D721Med (cell line): ENCODE results near the gene PRAC2.

Experiments
- DNase-seq: peaks from one replicate; pipeline ENCODE4 v3.0.0; 2011; ENCODE audit warnings: low spot score; ENCODE audit not compliant: insufficient read length
- FAIRE-seq: peaks from 2 replicates; lab custom pipeline; 2011; peaks lifted over from hg19 to GRCh38; lab: Jason Lieb, UNC
- CTCF ChIP-seq: IDR thresholded peaks from 2 replicates; pipeline ENCODE4 v1.5.1; 2012; ENCODE audit warnings: mild to moderate bottlenecking, control low read depth; ENCODE audit not compliant: insufficient read depth; ENCODE audit errors: missing control alignments

The PRAC2 gene

GRCh38 chr17:48754500-48755261 is 31.7 kb downstream of the PRAC2 start:
- DNase-seq (no peak), FAIRE-seq (no peak)
- TF ChIP-seq CTCF = no peak

GRCh38 chr17:48755356-48755755 is 32.4 kb downstream of the PRAC2 start:
- FAIRE-seq = no peak
- no peak for DNase-seq
- no peak for TF ChIP-seq CTCF

- TF ChIP-seq CTCF = no peak
- DNase-seq (no peak), FAIRE-seq (no peak)
Measured at GRCh38 chr17:48756830-48757251, 33.9 kb downstream of the PRAC2 start.

GRCh38 chr17:48757524-48757961 is 34.6 kb downstream of the PRAC2 start:
- TF ChIP-seq CTCF = no peak
- no peak for FAIRE-seq
- no peak for DNase-seq

- FAIRE-seq (no peak), DNase-seq (no peak)
- TF ChIP-seq CTCF = no peak
Measured at GRCh38 chr17:48759288-48759687, 36.3 kb downstream of the PRAC2 start.

- TF ChIP-seq CTCF = no peak
- FAIRE-seq = no peak
- DNase-seq = no peak
Measured at GRCh38 chr17:48760411-48760810, 37.4 kb downstream of the PRAC2 start.

GRCh38 chr17:48761114-48761513 is 38.1 kb downstream of the PRAC2 start:
- no peak for FAIRE-seq
- no peak for TF ChIP-seq CTCF

More at GRCh38 chr17:48761114-48761513, 38.1 kb downstream of the PRAC2 start:
- DNase-seq = no peak
